ENCODE results near the gene PRKCA.
A peak's percentile ranks its signal among the peaks of the same experiment; 100 is the strongest.

PRKCA gene

DNA sequence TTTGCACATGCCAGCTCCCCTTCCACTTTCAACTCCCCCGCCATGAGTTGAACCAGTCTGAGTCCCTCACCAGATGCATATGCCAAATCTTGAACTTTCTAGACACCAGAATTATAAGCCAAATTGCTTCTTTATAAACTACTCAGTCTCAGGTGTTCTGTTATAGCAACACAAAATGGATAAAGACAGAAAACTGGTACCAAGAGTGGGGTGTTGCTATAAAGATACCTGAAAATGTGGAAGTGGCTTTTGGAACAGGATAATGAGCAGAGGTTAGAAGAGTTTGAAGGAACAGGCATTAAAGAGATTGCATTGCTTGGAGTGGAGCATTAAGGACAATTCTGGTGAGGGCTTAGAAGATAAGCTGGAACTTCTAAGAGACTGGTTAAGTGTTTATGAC lies 515.3 kb downstream of the PRKCA start:
- no peak overlapping the region for H3K4me3 Mint-ChIP-seq
- no peak for DNase-seq (ENCODE audit: low spot score in 2 of 2)
- H3K9me3 Mint-ChIP-seq: peaks cover 2% of the 10 kb centered on the region
- H3K27ac Mint-ChIP-seq: no peak overlapping the region
- no peaks in the 10 kb centered on the region for H3K4me1 Mint-ChIP-seq
- no peaks in the 10 kb centered on the region for H3K36me3 Mint-ChIP-seq
- no peak for ATAC-seq

DNA sequence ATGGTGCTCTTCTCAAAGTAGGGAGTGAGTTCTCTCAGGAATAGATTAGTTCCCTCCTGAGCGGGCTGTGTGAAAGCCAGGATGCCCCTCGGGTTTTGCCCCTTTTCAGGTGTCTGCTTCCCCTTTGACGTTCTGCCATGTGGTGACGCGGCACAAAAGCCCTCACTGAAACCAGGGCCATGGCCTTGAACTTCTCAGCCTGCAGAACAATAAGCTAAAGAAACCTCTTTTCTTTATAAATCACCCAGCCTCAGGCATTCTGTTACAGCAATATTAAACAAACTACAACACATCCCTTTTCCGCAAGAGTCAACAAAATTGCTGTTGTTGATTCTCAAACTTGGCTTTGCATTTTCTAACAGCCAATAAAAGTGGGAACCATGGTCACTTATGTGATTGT lies 517.1 kb downstream of the PRKCA start:
- Mint-ChIP-seq H3K4me1 (no peaks in the 10 kb centered on the region), H3K9me3 (peaks cover 2% of the 10 kb centered on the region), H3K27ac (no peak overlapping the region), H3K4me3 (no peak overlapping the region), H3K36me3 (no peaks in the 10 kb centered on the region)
- DNase-seq (ENCODE audit: low spot score in 2 of 2) (no peak), ATAC-seq (no peak)

DNA sequence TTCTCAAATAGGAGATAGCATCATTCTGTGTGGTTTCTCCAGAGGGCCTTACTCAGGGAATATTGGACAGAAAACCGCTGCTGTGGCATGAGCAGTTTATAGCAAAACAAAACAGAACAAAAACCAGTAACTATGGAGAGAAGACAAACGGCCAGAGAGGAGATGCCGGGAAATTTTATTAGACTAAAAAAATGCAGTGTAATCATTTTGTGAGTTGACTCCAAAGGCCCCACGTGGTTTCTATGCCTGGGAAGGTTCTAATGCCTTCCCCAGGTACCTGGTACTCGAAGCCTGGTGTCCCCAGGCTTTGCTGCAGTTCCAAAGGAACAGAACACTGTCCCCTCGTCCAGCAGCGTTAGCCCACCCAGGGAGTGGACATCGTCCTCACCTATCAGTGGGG lies 519.6 kb downstream of the PRKCA start:
- H3K36me3 Mint-ChIP-seq: no peaks in the 10 kb centered on the region
- ATAC-seq (no peak), DNase-seq (ENCODE audit: low spot score in 2 of 2) (no peak)
- H3K4me1 Mint-ChIP-seq: no peaks in the 10 kb centered on the region
- H3K4me3 Mint-ChIP-seq: no peak overlapping the region
- H3K9me3 Mint-ChIP-seq: peaks cover 2% of the 10 kb centered on the region
- H3K27ac Mint-ChIP-seq: no peak overlapping the region

DNA sequence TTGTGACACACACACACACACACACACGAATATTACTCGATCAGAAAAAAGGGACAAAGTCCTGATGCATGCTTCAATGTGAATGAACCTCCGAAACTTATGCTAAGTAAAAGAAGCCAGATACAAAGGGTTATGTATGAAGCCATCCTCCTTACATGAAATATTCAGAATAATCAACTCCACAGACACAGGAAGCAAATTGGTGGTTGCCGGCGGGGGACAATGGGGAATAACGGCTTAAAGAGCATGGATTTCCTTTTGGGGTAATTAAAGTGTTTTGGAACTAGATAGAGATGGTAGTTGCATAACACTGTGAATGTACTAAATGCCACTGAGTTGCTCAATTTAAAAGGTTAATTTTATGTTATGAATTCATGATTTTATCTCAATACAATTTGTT lies 524.4 kb downstream of the PRKCA start:
- Mint-ChIP-seq H3K27ac (no peak overlapping the region), H3K4me3 (no peak overlapping the region), H3K9me3 (no peaks in the 10 kb centered on the region), H3K4me1 (peaks cover 12% of the 10 kb centered on the region), H3K36me3 (no peaks in the 10 kb centered on the region)
- DNase-seq (ENCODE audit: low spot score in 2 of 2) (no peak), ATAC-seq (no peak)

DNA sequence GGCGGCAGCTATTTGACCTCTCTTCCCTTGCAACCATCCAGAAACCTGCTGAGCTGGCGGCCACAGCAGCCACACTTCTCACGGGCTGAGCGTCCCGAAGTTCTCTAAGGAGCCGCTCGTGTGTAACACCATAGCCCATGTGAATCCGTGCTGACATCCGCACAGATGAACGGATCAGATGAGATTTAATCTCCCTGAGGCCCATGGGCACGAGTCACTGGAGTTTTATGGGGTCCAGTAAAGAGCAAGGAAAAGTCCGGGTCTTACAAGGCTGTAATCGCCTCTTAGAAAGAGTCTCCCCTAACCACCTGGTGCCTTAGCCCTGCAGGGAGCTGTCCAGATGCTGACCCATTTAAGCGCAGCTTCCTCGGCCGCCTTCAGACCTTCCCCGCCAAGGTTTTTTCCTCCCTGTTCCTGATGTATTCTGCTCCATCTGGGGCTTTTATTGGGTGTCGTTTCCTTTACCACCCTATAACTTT lies 527.0 kb downstream of the PRKCA start:
- ATAC-seq: peak; percentile 54

DNA sequence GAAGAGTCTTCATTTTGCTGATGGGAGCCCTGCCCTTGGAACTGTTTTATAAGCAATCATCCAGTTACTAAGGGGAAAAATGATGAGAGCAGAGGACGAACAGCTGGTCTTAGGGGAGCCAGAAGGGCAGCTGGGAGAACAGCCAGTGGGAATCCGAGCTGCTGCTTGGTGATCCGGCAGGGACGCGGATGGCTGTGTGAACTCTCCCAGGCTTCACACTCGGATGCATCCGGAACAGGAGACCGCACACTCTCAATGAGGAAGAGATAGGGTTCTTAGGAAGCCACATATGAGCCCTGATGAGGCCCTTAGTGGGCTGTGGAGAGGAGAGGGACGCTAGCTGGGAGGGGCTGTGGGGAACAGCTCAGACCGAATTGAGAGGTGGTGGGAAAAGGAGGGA lies 527.5 kb downstream of the PRKCA start:
- DNase-seq (ENCODE audit: low spot score in 2 of 2) (no peak), ATAC-seq (peak; percentile 21)
- no peak overlapping the region for H3K4me3 Mint-ChIP-seq
- no peaks in the 10 kb centered on the region for H3K9me3 Mint-ChIP-seq
- no peaks in the 10 kb centered on the region for H3K36me3 Mint-ChIP-seq
- peaks cover 12% of the 10 kb centered on the region for H3K4me1 Mint-ChIP-seq
- H3K27ac Mint-ChIP-seq: no peak overlapping the region

More for the DNA sequence above, 527.0 kb downstream of the PRKCA start:
- Mint-ChIP-seq H3K27ac (no peak overlapping the region), H3K4me1 (peaks cover 12% of the 10 kb centered on the region), H3K9me3 (no peaks in the 10 kb centered on the region), H3K36me3 (no peaks in the 10 kb centered on the region), H3K4me3 (no peak overlapping the region)
- no peak for DNase-seq (ENCODE audit: low spot score in 2 of 2)

DNA sequence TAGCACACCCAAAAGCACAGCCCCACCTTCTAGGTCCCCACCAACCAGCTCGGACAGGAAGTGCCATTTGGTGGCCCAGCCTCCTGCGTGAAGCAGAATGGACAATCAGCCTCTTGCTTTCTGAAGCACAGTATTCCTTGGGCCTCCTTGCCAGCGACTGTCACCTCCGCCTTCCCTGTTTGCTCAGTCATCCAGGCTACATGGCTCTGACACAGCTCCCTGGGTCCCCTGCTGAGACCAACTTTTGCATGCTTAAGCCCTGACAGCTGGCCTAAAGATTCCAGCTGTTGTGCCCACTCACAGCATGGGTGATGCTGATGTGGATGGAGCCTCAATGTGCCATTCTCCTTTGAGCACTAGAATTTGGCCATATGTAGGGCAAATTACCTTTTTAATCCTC lies 528.0 kb downstream of the PRKCA start:
- Mint-ChIP-seq H3K4me3 (no peak overlapping the region), H3K27ac (no peak overlapping the region), H3K36me3 (no peaks in the 10 kb centered on the region), H3K9me3 (no peaks in the 10 kb centered on the region), H3K4me1 (peaks cover 12% of the 10 kb centered on the region)
- ATAC-seq: no peak
- DNase-seq (ENCODE audit: low spot score in 2 of 2): no peak

DNA sequence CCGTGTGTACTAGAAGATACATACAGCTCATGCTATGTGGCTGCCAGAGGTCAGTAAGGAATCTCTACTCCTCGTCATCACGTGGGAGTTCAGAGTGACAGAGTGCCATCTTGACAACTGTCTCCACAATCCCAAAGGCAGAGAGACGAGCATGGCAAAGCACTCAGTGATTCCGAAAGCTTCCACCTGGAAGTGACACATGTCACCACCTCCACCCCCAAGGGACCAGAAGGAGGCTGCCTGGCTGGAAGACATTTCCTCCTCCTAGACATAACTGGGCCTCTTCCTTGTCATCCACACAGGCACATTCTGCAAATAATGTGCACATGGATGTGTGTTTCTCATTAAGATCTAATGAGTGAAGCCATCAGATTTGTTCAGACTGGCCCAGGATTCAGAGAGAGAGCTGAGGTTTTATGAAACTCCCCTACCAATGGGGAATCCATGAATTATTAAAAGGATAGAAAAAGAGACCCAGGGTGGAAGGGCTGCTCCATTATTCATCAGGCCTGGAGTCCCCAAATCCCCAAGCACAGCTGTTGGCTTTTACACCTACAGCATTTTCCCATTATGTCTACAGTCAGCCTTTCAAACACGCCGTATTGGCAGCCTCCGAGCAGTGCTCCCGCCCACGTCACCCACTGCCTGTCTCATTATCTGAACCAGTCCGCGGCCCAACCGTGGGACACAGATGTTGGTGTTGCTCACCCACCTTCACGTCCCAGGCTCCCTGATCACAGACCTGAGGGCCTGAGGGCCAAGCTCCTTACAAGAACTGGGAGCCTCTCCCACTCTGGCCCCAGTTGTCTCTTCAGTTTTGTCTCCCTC lies 529.2 kb downstream of the PRKCA start:
- ATAC-seq (no peak), DNase-seq (ENCODE audit: low spot score in 2 of 2) (no peak)
- peaks cover 12% of the 10 kb centered on the region for H3K4me1 Mint-ChIP-seq
- no peaks in the 10 kb centered on the region for H3K36me3 Mint-ChIP-seq
- H3K9me3 Mint-ChIP-seq: no peaks in the 10 kb centered on the region
- no peak overlapping the region for H3K4me3 Mint-ChIP-seq
- H3K27ac Mint-ChIP-seq: no peak overlapping the region

DNA sequence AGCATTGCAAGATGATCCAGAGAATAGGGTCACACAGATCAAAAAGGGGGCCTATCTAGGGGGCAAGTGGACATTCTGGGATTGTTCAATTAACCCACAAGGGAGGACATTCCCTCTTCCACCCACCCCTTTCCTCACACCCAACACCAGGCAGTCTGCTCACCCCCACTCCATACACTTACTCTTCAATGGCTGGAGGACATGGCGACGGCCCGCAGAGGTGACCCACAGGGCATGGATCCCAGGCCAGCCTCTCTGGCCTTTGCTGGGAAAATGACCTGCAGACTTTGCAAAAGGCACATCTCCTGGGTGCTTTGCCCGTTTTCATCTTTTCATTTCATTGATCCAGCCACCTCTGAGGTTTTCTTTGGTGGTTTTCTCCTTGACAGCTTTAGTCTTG lies 530.8 kb downstream of the PRKCA start:
- Mint-ChIP-seq H3K27ac (no peak overlapping the region), H3K4me1 (peaks cover 12% of the 10 kb centered on the region), H3K36me3 (no peaks in the 10 kb centered on the region), H3K4me3 (no peak overlapping the region), H3K9me3 (no peaks in the 10 kb centered on the region)
- DNase-seq (ENCODE audit: low spot score in 2 of 2) (no peak), ATAC-seq (no peak)

DNA sequence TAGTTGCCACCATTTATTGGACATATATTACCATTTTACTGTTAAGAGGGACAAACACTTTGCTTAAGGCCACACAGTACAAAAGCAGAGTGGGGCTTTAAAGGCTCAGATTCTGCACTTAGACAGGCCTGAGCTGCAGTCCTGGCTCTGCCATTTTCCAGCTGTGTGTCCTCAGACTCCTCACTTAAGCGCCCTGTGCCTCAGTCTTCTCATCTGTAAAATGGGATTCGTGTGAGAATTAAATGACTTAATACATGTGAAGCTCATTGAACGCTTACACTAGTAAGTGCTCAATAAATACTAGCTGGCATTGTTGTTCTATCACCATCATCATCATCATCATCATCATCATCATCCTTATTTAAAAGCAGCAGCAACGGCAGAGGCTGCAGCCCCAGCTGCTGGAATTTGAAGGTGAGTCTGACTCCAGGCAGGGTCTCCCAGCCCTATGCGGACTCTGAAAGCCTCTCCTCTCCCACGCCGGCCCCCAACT lies 532.1 kb downstream of the PRKCA start:
- Mint-ChIP-seq H3K4me3 (no peak overlapping the region), H3K9me3 (no peaks in the 10 kb centered on the region), H3K36me3 (no peaks in the 10 kb centered on the region), H3K4me1 (peaks cover 7% of the 10 kb centered on the region), H3K27ac (no peak overlapping the region)
- ATAC-seq (no peak), DNase-seq (ENCODE audit: low spot score in 2 of 2) (no peak)

DNA sequence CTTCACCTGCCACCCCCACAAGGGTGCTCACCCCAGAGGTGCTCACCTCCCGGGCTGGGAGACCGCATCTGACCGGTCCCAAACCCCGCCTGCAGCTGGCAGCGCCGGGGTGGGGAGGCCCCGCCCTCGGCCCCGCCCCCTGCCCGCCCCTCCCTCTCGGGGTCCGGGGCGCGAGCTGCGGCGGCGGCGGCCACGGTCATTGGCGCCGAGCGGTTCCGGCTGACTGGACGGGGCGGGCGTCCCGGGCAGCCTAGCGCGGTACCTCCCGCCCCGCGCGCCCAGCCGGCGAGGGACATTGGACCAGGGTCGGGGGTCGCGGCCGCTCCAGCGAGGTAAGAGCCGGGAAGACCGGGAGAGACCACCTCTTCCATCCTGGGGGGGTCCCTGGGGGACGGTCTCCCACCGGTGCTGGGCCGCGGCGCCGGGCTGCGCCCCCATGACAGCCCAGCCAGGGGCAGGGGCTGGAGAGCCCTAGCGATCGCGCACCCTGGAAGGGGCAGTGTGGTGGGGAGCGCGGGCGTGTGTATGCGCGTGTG lies 532.6 kb downstream of the PRKCA start, which contains the start of gene CACNG5:
Gene CACNG5, plus strand, starts transcription at position 199 of the 536 bp plus-strand sequence. CDS start 42,216 bp downstream, outside the sequence.
- Mint-ChIP-seq H3K9me3 (no peaks in the 10 kb centered on the region), H3K27ac (no peak within 1 kb of the TSS), H3K4me3 (no peak within 1 kb of the TSS), H3K4me1 (peaks cover 3% of the 10 kb centered on the region), H3K36me3 (no peaks in the 10 kb centered on the region)
- ATAC-seq (peak; percentile 27), DNase-seq (ENCODE audit: low spot score in 2 of 2) (no peak)

DNA sequence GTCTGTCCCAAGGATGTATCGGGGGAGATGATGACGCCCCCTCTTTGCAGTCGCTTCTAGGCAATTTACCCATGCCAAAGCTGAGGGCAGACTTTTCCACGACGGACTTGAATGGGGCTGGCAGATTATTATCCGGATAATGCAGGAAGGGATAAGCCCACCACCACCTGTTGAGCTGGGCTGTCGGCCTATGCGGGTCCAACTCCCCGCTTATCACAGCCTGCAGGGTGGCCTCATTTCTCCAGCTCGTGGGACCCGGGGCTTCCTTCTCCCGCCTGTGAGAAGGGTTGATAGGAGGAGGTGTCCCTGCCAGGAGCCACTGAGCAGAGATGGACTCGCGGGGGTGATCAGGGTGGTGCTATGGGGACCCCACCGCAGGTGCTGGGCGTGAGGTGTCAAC lies 533.1 kb downstream of the PRKCA start:
- ATAC-seq: no peak
- Mint-ChIP-seq H3K36me3 (no peaks in the 10 kb centered on the region), H3K4me1 (no peaks in the 10 kb centered on the region), H3K27ac (no peak overlapping the region), H3K9me3 (no peaks in the 10 kb centered on the region), H3K4me3 (no peak overlapping the region)
- no peak for DNase-seq (ENCODE audit: low spot score in 2 of 2)

DNA sequence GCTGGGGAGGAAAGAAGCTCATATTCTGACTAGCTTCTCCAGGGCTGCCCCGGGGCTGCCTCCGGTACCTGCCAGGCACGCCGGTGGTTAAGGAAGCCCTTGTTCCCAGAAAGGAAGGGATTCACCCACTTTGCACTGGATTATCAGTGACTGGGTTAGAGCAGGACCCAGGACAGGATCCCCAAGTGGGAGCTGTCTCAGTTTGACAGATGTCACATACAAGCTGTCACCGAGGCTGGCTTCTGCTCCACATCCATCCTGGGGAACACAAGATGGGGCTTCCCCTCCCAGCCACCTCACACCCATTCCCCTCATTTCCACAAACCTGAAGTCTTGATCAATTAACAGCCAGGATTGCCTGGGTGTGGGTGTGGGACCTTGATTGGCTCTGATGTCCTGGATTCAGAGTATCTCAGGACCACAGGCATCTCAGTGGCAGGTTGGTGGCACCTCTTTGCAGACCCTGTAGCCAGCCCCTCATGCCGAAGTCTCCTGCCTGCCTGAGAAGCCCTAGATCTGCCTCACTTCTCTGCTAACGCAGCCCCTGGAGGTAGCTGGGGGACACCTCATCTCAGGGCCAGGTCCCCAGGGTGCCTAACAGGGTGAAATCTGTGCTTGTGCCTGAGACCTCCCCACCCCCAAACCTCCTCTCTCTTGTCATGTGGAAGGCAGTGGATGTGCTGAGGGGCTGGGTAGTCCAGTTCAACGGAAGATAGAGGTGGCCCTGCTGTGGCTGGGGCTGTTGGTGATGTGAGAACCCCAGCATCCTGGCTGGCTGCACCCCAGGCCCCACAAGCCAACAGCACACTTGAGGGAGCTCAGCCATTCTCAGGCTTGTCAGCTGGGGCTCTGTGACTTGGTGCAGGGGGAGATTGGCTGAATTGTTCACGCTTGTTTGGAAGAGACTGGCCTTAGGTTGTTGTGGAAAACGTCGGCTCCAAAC lies 533.9 kb downstream of the PRKCA start:
- Mint-ChIP-seq H3K4me3 (no peak overlapping the region), H3K4me1 (no peaks in the 10 kb centered on the region), H3K9me3 (no peaks in the 10 kb centered on the region), H3K27ac (no peak overlapping the region), H3K36me3 (no peaks in the 10 kb centered on the region)
- DNase-seq (ENCODE audit: low spot score in 2 of 2) (no peak), ATAC-seq (no peak)

DNA sequence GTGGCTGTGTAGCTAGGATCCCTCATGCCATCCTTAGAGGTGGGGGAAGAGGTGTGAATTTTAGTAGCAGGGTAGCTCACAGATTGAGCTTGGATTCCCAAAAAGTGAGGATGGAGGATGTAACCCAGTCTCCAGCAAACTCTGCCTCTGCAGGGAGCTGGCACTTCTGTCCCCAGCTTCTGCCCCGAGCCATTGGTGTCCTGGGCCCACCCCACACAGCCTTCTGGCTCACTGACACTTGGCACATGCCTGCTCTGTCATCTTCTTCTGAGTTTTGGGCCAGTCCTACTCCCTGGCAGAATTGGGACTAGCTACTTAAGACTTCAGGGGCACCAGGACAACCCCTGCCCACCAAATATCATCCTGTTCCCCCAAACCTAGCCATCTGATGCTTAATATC lies 534.8 kb downstream of the PRKCA start:
- no peaks in the 10 kb centered on the region for H3K9me3 Mint-ChIP-seq
- no peak overlapping the region for H3K27ac Mint-ChIP-seq
- no peak overlapping the region for H3K4me3 Mint-ChIP-seq
- ATAC-seq: no peak
- no peaks in the 10 kb centered on the region for H3K4me1 Mint-ChIP-seq
- DNase-seq (ENCODE audit: low spot score in 2 of 2): no peak
- H3K36me3 Mint-ChIP-seq: no peaks in the 10 kb centered on the region

DNA sequence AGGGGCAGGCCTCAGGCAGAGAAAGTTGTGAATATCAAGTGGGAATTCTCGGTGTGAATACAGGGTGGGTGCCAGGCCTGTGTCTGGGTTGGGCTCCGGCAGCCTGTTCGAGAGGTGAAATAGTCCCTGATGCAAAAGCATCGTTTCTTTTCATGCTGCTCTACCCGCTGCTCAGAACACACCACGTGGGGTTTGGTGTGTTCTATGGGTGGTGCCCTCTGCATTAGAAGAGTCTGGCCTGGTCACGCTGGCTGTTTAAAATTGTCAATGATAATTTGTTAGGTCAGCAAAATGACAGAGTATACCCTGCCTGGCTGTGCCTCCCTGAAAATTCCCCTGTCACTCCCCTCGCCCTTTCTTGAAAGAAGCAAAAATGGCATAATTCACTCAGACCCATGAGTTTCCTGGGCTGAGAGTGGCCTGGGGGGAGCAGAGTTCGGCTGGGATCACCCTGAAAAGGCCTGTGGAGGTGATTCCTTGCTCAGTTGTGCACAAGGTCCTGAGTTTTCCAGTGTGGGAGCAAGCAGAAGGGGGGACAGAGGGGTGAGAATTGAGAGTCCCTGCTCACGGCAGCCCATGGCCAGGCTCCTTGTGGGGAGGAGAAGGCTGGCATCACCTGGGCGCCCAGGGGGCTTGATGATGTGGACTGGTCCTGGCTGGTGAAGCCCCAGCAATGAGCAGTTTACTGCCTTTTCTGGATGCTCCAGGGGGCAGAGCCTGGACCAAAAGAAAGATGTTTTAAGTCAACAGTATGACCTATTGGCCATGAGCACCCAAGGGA lies 535.7 kb downstream of the PRKCA start:
- Mint-ChIP-seq H3K27ac (no peak overlapping the region), H3K4me1 (no peaks in the 10 kb centered on the region), H3K9me3 (no peaks in the 10 kb centered on the region), H3K36me3 (no peaks in the 10 kb centered on the region), H3K4me3 (no peak overlapping the region)
- no peak for DNase-seq (ENCODE audit: low spot score in 2 of 2)
- ATAC-seq: no peak

Data from stimulated activated effector memory CD8-positive, alpha-beta T cell treated with anti-CD3 and anti-CD28 coated beads, Interleukin-12 subunit alpha, Interleukin-12 subunit beta, amount 100 ng/mL, for 72 hours (primary cell).